Lower leg skin (tissue), 3 donors: ENCODE data around the gene SYT1.

Experiments
- CTCF ChIP-seq, 3 donors: fragments of 450-650 bp; IDR thresholded peaks; one replicate each; pipeline ENCODE4 v1.5.1; 2016; ENCODE audit warnings: antibody characterized with exemption in 3 of 3, mild to moderate bottlenecking in 3 of 3, moderate library complexity in 2 of 3
- POLR2A ChIP-seq, 2 donors: fragments of 450-650 bp; IDR thresholded peaks; one replicate each; pipeline ENCODE4 v1.6.1; 2016 to 2017; ENCODE audit warnings: antibody characterized with exemption in 2 of 2, mild to moderate bottlenecking in 1 of 2, moderate library complexity in 1 of 2

GRCh38 chr12:79073506-79073905 lies 208.9 kb downstream of the SYT1 start:
- TF ChIP-seq CTCF (IDR thresholded peaks at IDR 0.05) (no peak), POLR2A (IDR thresholded peaks at IDR 0.05) (no peak)
